DMS 273 treated with DMSO at 0.1 percent for 48 hours (cell line): ENCODE data around the gene LRRC71.

Experiments
- DNase-seq: peaks from one replicate; lab custom pipeline; 2025; lab: John Stamatoyannopoulos, UW

Gene LRRC71

GRCh38 chr1:156920233-156921052, at the start of gene LRRC71:
TSS of gene LRRC71 (plus strand) at chr1:156920632. CDS start at chr1:156920804, 172 bp downstream.
- peak; percentile 49 for DNase-seq

- no peak for DNase-seq
Observed at GRCh38 chr1:156873659-156874058, 46.8 kb upstream of the LRRC71 start.

GRCh38 chr1:156874142-156874541, 46.3 kb upstream of the LRRC71 start:
- DNase-seq, result no peak

- DNase-seq, result peak; percentile 39
Observed at GRCh38 chr1:156874572-156875340, 45.7 kb upstream of the LRRC71 start.

- DNase-seq, result no peak
Observed at GRCh38 chr1:156875341-156875615, 45.2 kb upstream of the LRRC71 start.

- no peak for DNase-seq
Observed at GRCh38 chr1:156876281-156876680, 44.2 kb upstream of the LRRC71 start.

- no peak for DNase-seq
Observed at GRCh38 chr1:156877433-156878170, 42.8 kb upstream of the LRRC71 start.

GRCh38 chr1:156879876-156880275, 40.6 kb upstream of the LRRC71 start:
- DNase-seq, result no peak

GRCh38 chr1:156880473-156880872, 40.0 kb upstream of the LRRC71 start:
- no peak for DNase-seq

- no peak for DNase-seq
Observed at GRCh38 chr1:156881101-156881500, 39.3 kb upstream of the LRRC71 start.

- no peak for DNase-seq
Observed at GRCh38 chr1:156881663-156882062, 38.8 kb upstream of the LRRC71 start.

- no peak for DNase-seq
Observed at GRCh38 chr1:156882543-156882942, 37.9 kb upstream of the LRRC71 start.

GRCh38 chr1:156883919-156884318, 36.5 kb upstream of the LRRC71 start:
- no peak for DNase-seq

GRCh38 chr1:156884560-156885184, 35.8 kb upstream of the LRRC71 start:
- no peak for DNase-seq

GRCh38 chr1:156885314-156885713, 35.1 kb upstream of the LRRC71 start:
- no peak for DNase-seq

- no peak for DNase-seq
Observed at GRCh38 chr1:156885880-156886355, 34.5 kb upstream of the LRRC71 start.

GRCh38 chr1:156886583-156887281, 33.7 kb upstream of the LRRC71 start:
- no peak for DNase-seq

- no peak for DNase-seq
Observed at GRCh38 chr1:156887317-156887716, 33.1 kb upstream of the LRRC71 start.

GRCh38 chr1:156887734-156888133, 32.7 kb upstream of the LRRC71 start:
- no peak for DNase-seq

GRCh38 chr1:156889802-156890580, 30.4 kb upstream of the LRRC71 start:
- DNase-seq, result peak; percentile 21
